HG03045 (cell line): ENCODE measurements around the gene IFITM5.

Experiments
- ATAC-seq: cut with Tn5 transposase; IDR thresholded peaks from one replicate; pipeline ENCODE4 v1.9.1; 2021; ENCODE audit warnings: mild to moderate bottlenecking, moderate library complexity; ENCODE audit not compliant: unreplicated experiment

Gene IFITM5

DNA sequence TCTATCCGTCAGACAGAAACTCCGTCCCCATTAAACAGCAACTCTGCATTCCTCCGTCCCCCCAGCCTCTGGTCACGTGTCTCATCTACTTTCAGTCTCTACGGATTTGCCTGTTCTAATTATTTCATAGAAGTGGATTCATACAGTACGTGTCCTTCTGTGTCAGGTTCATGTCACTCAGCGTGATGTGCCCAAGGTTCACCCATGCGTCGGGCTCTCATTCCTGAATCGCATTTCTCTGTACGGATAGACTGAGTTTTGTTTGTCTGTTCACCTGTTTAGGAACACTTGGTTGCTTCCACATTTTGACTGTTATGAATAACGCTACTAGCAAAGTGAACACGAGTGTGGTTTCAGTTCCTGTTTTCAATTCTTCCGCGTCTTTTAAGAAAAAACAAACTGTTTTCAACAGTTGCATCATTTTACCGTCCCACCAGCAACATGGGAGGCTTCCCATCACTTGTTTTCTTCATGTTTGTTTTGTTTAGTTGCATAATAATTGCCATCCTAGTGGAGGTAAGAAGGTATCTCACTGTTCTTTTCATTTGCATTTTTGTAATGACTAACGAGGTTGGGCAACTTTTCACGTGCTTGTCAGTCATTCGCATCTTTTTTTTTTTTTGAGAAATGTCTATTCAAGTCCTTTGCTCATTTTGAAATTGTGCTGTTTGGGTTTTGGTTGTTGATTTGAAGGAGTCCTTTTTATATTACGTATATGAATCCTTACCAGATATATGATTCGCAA lies 30.0 kb downstream of the IFITM5 start:
- ATAC-seq = peak; percentile 56

DNA sequence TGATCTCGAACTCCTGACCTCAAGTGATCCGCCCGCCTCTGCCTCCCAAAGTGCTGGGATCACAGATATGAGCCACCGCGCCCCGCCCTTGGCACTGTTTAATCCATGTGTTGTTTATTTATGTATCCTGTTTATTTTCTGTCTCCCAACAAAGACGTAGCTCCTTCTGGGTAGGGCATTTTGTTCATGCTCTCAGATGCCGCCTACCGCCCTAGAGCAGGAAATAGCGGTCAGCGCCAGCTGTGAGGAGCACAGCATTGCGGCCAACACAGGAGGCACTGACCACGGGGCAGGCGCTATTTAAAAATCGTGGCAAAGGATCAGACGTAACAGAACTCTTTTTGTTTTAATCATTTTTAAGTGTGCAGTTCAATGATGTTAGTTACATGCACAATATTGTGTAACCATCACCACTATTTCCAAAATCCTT lies 30.6 kb downstream of the IFITM5 start:
- peak; percentile 48 for ATAC-seq

DNA sequence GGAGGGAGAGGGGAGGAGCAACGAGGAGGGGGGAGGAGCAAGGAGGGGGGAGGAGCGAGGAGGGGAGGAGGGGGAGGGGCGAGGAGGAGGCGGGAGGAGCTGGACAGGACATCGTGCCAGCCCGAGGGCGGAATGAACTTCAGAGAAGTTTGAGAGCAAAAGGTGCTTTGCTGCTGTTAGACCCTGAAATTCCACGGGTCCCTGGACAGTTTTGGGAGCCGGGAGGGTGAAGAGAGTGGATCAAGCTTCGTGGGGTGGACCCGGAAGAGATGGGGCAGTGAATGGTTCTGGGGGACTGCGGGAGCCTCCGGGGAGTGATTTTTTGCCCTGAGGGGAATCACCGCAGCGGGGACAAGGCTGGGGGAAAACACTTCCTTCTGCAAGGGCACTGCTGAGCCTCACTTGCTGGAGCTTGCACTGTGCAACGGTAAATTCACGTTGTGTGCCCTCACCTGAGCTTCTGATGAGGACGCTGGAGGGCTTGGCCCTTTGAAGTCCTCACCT lies 31.8 kb downstream of the IFITM5 start:
- ATAC-seq = no peak

DNA sequence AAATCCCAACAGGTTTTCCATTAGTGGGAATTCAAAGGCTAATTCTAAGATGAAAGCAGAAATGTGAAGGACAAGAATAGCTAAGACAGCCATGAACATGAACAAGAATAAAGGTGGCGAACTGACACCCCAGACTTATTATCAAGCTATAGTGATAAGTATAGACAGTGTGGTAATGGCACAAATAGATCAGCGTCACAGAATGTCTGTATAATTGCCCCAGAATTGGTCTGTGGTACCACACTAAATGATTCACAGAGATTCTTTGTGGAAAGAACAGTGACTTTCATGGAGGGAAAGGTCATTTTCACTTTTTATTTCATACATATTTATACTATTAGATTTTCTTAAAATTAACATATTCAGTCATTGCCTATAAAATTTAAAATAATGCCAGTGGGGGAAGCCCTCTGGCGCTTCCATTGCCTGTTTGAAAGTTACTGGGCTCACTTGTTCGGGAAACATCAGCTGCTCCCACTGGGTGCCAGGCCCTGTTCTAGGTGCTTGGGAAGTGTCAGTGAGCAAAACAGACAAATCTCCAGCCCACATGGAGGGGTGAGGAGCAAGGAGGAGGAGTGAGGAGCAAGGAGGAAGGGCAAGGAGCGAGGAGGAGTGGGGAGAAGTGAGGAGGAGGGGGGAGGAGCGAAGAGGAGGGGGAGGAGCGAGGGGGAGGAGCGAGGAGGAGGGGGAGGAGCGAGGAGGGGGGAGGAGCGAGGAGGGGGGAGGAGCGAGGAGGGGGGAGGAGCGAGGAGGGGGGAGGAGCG lies 32.5 kb downstream of the IFITM5 start:
- no peak for ATAC-seq

DNA sequence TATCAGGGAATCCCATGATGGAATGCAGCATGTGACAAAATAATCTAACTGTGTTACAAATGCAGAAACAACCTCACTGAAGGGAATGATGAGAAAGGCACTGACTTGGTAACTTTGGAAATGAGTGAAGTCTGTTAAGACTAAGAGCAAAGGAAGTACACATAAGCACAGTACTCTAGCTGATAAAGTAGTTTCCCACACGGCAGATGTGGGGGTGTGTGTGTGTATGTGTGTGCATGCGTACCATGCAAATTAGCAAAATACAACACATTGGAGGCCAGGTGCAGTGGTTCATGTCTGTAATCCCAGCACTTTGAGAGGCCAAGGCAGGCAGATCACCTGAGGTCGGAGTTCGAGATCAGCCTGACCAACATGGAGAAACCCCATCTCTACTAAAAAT lies 37.7 kb downstream of the IFITM5 start:
- no peak for ATAC-seq

DNA sequence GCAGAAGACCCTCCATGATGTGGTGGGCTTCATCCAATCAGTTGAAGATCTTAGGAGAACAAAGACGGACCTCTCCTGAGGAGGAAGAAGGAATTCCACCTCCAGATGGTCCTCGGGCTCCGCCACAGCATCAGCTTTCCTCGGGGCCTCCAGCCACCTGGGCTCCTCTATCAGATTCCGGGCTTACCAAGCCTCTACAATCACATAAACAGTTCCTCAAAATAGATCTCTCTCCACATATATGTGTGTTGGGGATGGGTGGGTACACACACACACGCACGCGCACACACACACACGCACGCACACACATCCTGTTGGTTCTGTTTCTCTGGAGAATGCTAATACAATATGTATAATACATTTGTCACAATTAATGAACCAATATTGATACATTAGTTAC lies 39.9 kb downstream of the IFITM5 start:
- no peak for ATAC-seq

DNA sequence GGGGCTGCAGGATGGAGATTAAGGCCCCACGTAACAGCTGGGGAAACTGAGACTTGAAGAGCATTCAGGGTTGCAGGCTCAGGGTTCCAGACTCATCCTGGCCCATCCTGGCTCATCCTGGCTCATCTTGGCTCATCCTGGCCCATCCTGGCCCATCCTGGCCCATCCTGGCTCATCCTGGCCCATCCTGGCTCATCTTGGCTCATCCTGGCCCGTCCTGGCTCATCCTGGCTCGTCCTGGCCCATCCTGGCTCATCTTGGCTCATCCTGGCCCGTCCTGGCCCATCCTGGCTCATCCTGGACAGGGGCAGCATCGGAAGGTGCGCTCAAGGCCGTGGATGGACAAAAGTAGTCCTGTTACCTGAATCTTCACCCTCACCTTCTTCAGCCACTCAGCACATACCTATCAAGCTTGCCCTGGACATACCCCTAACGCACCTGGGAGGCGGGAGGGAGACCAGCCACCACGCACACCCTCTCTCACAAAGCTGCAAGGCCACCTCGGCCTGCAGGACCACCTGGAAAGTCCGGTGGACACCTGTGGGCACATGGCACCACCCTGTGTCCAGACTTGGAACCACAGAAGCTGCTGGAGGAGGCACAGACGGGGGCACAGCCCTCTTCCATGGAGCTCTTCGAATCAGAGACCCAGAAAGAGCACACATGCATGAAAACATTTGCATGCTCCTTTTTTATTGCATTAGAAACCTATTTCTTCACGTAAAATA lies 41.4 kb downstream of the IFITM5 start:
- ATAC-seq = no peak

DNA sequence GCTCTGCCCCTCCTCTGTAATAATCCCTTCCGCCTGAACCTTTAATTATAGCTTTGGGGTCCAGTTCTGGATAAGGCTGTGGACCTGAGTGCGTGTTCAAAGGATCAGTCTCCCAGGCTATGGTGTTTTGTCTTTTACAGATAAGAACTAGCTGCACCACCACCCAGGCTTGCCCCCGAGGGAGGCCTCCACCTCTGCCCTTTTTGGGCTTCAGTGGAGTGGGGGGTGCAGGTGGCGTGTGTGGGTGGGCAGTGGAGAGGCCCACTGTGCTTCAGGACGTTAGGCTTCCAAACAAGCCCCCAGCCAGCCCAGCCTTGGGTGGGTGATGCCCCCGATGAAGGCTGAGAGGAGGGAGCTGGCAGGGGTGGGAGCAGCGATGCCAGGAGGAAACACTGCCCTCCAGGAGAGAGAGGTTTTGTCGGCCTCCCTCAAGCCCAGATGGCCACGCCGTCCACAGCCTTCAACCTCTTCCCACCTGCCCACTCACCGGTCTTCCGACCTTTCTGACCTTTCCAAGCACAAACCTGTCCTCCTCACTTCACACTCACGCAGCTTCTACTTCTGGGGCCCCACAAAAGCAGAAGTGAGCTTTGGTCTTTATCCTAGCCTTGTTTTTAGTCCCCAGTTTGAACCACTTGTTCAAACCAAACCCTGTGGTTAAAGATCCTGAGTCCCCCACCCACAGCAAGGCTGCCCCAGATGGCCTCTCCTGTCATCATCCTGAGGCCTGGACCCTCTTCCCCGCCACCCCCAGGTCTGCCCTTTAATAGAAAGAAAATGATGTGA lies 42.2 kb downstream of the IFITM5 start:
- no peak for ATAC-seq

DNA sequence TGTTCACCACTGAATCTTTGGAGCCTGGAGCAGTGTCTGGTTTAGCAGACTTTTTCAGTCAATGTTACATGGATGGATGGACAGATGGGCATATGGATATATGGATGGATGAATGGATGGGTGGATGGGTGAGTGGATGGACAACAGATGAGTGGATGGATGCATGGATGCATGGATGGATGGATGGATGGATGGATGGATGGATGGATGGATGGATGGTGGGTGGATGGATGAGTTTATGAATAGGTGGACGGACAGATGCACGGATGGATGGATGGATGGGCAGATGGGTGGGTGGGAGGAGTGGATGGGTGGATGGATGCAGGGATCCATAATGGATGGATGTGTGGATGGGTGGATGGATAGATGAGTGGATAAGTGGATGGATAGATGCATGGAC lies 43.5 kb downstream of the IFITM5 start:
- ATAC-seq = no peak

DNA sequence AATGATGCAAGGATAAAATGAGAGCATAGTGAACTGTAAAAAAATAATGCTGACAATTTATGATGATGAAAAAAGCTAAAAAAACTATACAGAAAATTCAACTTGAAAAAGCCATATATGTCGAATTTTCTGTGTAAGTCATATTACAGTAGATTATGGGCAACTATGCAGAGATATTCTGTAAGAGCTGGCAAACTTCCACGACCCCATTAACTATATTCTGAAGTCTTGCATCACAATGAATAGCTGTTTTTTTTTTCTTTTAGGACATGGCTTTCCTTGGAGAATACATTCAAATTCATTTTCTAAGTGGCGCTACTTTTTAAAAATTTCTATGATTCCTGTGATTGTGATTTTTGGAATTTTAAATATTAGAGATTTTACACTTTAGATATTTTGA lies 44.1 kb downstream of the IFITM5 start:
- no peak for ATAC-seq

DNA sequence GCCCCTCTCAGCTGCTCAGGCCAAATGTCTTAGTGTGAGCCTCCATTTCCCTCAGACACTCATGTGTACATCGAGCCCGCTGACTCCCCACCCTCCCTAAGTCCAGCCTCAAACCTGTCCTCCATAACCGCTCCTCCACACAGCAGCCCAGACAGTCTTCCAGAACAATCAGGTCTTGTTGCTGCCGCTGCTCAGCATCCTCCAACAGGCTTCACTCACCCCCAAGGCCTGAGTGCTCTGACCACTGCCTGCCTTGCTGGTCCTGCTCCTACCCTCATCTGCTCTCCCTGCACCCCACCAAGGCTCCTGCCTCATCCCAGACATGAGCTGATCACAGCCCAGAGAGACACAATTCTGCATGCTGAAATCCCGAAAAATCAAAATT lies 45.4 kb downstream of the IFITM5 start:
- no peak for ATAC-seq

DNA sequence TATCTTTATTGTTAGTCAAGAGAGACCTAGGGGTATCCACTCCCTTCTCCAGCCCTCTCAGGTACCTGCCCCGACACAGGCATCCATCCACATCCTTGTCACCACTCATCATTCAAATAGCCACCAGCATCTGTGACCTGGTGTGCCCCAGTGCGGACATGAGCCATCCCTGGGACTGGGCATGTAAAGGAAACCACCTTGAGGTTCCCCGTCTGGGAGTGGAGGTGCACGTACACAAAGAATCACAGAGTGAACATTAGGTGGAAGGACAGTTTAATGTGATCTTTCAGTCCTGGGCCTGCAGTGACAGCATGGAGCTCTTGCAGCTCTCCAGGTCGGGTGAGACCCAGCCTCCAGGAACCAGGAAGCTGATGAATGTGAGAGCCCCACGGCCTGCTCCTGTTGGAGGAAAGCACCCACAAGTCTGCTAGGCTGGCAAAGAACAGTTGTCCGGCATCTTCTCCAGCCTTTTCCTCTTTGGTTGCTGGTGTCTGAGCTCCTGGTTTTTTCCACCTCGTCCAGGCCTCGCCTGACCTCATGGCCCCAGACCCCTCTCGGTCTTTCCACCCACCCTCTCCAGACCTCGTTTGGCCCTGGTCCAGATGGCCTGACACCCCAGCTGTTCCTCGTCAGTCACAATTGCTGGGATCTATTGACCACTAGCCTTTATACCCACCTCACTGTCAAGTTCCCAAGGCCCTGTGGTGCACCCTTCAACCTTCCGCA lies 46.0 kb downstream of the IFITM5 start:
- no peak for ATAC-seq

DNA sequence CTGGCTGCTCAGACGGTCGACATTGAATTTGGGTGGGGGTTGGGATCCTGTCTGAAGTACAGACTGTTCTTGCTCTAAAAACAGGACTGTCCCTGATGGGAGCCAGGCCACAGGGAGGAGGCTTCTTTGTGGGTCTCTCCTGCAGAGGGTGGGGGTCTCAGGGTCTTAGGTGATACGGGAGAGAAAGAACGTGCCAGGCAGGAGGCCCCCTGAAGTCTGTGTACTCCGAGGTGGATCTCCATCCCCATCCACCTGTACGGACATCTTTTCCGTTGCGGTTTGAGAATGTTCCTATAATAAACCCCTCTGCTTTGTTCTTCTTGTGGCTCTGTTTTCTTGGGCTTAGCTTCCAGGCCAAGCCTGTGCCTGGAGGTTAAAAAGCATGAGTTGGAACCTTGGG lies 46.7 kb downstream of the IFITM5 start:
- no peak for ATAC-seq

DNA sequence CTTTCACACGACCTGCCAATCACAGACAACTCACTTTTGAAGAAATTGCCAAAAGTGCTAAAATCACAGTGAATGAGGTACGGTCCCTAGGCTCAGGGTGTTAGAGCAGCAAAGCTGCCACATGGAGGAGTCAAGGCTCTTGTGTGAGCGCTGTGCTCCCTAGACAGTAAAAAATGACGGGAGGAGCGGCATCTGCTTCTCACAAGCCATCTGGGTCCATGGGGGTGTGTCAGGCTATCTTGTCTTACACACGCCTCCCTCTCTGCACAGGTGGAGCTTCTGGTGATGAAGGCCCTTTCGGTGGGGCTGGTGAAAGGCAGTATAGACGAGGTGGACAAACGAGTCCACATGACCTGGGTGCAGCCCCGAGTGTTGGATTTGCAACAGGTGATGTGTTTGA lies 47.8 kb downstream of the IFITM5 start:
- ATAC-seq = no peak

DNA sequence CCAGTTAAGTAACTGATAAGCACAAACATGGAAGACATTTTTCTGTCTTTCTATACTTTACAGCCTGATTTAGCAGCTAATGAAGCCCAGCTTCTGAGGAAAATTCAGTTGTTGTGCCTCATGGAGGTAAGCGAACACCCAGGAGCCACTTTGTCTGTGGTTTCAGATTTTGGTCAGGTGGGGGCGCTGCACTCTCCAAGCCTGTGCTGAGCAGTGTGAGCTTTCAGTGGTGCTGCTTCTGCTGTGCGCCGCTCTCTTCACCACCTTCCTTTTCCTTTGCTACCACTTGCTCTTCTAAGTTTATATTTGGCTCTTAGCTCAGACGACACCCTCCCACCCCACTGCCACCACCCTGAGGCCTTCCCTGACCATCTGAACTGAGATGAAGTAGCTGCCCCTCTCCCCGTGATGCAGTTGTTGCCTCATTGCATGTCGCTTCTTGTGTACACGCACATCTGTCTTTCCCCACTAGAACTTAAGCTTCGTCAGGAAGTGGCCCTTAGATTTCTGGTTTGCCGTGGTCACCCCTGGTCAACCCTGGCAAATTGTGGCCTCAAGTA lies 48.5 kb downstream of the IFITM5 start:
- no peak for ATAC-seq

DNA sequence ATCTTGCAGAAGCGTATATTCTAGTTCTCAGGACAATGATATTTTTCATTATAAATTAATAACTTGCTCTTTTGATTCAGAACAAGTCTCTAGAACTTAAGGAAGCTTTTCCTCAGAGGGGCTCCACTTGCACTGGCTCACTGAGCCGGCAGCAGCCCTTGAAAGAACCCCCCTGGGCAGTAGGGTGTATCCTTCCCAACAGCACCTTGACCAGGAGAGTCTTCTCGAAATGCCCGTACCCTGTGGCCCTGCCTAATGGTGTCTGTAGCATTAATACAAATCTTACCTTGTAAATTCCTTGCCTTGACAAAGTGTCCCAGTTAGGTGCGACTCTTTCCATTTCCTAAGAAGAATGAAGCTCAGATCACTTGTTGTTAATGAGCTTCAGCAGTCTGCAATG lies 49.1 kb downstream of the IFITM5 start:
- no peak for ATAC-seq

DNA sequence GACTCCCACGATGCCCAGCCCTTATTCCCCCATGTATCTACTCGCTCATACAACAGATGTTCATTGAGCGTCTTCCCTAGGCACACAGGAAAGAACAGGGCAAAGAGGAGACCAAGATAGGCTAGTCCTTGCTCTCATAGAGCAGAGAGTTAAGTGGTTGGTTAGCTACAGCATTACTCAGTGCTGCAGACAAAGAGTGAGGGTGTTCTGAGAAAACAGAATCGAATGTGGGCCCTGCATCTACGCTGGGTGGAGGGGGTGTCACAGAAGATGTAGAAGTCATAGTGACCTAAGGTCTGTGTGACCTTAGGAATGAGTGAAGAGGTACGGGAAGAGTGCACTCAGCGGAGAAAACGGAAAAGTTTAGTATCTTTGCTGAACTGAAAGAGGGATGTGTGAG lies 50.3 kb downstream of the IFITM5 start:
- ATAC-seq = no peak
